Suprapubic skin (tissue), 4 donors: ENCODE data around the gene SHROOM3. TPM values are rescaled to one million over a fixed set of nuclear protein-coding genes. Genes with fewer than 3 reads are reported as not detected.

Experiments used
- DNase-seq, 2 donors: peaks; one replicate each; pipeline ENCODE4 v3.0.0-alpha.2; 2019; ENCODE audit warnings: low spot score in 2 of 2
- H3K27ac ChIP-seq: fragments of 200-600 bp; sonication (generic); one replicate; pipeline ENCODE4 v1.5.1; 2019
- H3K27me3 ChIP-seq: fragments of 200-600 bp; sonication (generic); one replicate; pipeline ENCODE4 v1.5.1; 2019
- H3K36me3 ChIP-seq: fragments of 200-600 bp; sonication (generic); one replicate; pipeline ENCODE4 v1.5.1; 2019
- H3K4me1 ChIP-seq: fragments of 200-600 bp; sonication (generic); one replicate; pipeline ENCODE4 v1.5.1; 2019
- H3K4me3 ChIP-seq: fragments of 200-600 bp; sonication (generic); one replicate; pipeline ENCODE4 v1.5.1; 2019; ENCODE audit warnings: mild to moderate bottlenecking
- H3K9me3 ChIP-seq: fragments of 200-600 bp; sonication (generic); one replicate; pipeline ENCODE4 v1.5.1; 2019
- EP300 ChIP-seq: sonication (generic); formaldehyde crosslinking; IDR thresholded peaks from one replicate; pipeline ENCODE4 v1.6.1; 2017; ENCODE audit warnings: antibody characterized with exemption
- POLR2A ChIP-seq, 2 donors: fragments of 450-650 bp; IDR thresholded peaks; one replicate each; pipeline ENCODE4 v1.6.1; 2017; ENCODE audit warnings: antibody characterized with exemption in 2 of 2, mild to moderate bottlenecking in 2 of 2, moderate library complexity in 2 of 2
- POLR2AphosphoS5 ChIP-seq, 3 donors: sonication (generic); formaldehyde crosslinking; IDR thresholded peaks; one replicate each; pipeline ENCODE4 v1.6.1; 2017; ENCODE audit warnings: antibody characterized with exemption in 3 of 3
- WGBS: methylation state at CpG from one replicate; pipeline ENCODE4 v1.1.5; 2018; 5-methylcytosine and 5-hydroxymethylcytosine counted together
- total RNA-seq, 4 donors: library from RNA; depleted of rRNA; stranded (reverse); fragments of >200 nt; gene quantifications; one replicate each; pipeline ENCODE4 v1.1.0, GENCODE V29; 2016
- TF ChIP-seq, protein P1 (sequence below), 2 donors: fragments of 200-600 bp in 1 of 2; fragments of 450-650 bp in 1 of 2; sonication (generic) in 1 of 2; IDR thresholded peaks; one replicate each; pipeline ENCODE4 v1.5.1; 2016 to 2019; ENCODE audit warnings: antibody characterized with exemption in 2 of 2, mild to moderate bottlenecking in 1 of 2, moderate library complexity in 1 of 2

The SHROOM3 gene
- total RNA-seq, 4 donors from 2014 or later = 25.7 to 41.4 (median 29.8) TPM

GRCh38 chr4:76511947-76512346 is 76.9 kb downstream of the SHROOM3 start:
- no peak for DNase-seq
- TF ChIP-seq POLR2A (IDR thresholded peaks at IDR 0.05) (no peak), POLR2AphosphoS5 (IDR thresholded peaks at IDR 0.05) (no peak), EP300 (no peak)
- TF ChIP-seq, protein P1, sequence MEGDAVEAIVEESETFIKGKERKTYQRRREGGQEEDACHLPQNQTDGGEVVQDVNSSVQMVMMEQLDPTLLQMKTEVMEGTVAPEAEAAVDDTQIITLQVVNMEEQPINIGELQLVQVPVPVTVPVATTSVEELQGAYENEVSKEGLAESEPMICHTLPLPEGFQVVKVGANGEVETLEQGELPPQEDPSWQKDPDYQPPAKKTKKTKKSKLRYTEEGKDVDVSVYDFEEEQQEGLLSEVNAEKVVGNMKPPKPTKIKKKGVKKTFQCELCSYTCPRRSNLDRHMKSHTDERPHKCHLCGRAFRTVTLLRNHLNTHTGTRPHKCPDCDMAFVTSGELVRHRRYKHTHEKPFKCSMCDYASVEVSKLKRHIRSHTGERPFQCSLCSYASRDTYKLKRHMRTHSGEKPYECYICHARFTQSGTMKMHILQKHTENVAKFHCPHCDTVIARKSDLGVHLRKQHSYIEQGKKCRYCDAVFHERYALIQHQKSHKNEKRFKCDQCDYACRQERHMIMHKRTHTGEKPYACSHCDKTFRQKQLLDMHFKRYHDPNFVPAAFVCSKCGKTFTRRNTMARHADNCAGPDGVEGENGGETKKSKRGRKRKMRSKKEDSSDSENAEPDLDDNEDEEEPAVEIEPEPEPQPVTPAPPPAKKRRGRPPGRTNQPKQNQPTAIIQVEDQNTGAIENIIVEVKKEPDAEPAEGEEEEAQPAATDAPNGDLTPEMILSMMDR (IDR thresholded peaks at IDR 0.05) = no peak
- no peaks in the 10 kb centered on the region for H3K27me3 ChIP-seq
- H3K9me3 ChIP-seq = no peaks in the 10 kb centered on the region
- no peak overlapping the region for H3K4me3 ChIP-seq
- 100% methylated on average over 1 of the region's 1 CpG for WGBS
- H3K36me3 ChIP-seq = no peaks in the 10 kb centered on the region
- H3K4me1 ChIP-seq = peaks cover 4% of the 10 kb centered on the region
- H3K27ac ChIP-seq = no peak overlapping the region

GRCh38 chr4:76513482-76513881 is 78.5 kb downstream of the SHROOM3 start:
- Histone ChIP-seq H3K4me3 (no peak overlapping the region), H3K4me1 (peaks cover 4% of the 10 kb centered on the region), H3K27ac (no peak overlapping the region), H3K9me3 (no peaks in the 10 kb centered on the region), H3K36me3 (no peaks in the 10 kb centered on the region), H3K27me3 (no peaks in the 10 kb centered on the region)
- 87% methylated on average over 7 of the region's 7 CpGs for WGBS
- no peak for DNase-seq
- TF ChIP-seq, protein P1 (IDR thresholded peaks at IDR 0.05) = no peak
- TF ChIP-seq POLR2AphosphoS5 (IDR thresholded peaks at IDR 0.05) = no peak
- TF ChIP-seq EP300 = no peak
- TF ChIP-seq POLR2A (IDR thresholded peaks at IDR 0.05) = no peak

GRCh38 chr4:76514087-76514486 is 79.1 kb downstream of the SHROOM3 start:
- H3K27ac ChIP-seq = no peak overlapping the region
- no peak for DNase-seq
- TF ChIP-seq EP300 = no peak
- TF ChIP-seq, protein P1 (IDR thresholded peaks at IDR 0.05) = no peak
- no peaks in the 10 kb centered on the region for H3K9me3 ChIP-seq
- H3K27me3 ChIP-seq = no peaks in the 10 kb centered on the region
- H3K4me1 ChIP-seq = peaks cover 4% of the 10 kb centered on the region
- H3K4me3 ChIP-seq = no peak overlapping the region
- H3K36me3 ChIP-seq = no peaks in the 10 kb centered on the region

GRCh38 chr4:76515975-76516843 is 81.2 kb downstream of the SHROOM3 start:
- DNase-seq = no peak
- 85% methylated on average over 2 of the region's 2 CpGs for WGBS
- no peaks in the 10 kb centered on the region for H3K36me3 ChIP-seq

GRCh38 chr4:76518241-76518640 is 83.2 kb downstream of the SHROOM3 start:
- Histone ChIP-seq H3K9me3 (no peaks in the 10 kb centered on the region), H3K27me3 (no peaks in the 10 kb centered on the region), H3K36me3 (no peaks in the 10 kb centered on the region), H3K4me3 (no peak overlapping the region), H3K4me1 (no peaks in the 10 kb centered on the region), H3K27ac (no peak overlapping the region)
- TF ChIP-seq POLR2AphosphoS5 (IDR thresholded peaks at IDR 0.05) = no peak
- no peak for TF ChIP-seq POLR2A (IDR thresholded peaks at IDR 0.05)
- WGBS = 52% methylated on average over 1 of the region's 1 CpG
- DNase-seq = no peak

More at GRCh38 chr4:76515975-76516843, 81.2 kb downstream of the SHROOM3 start:
- no peaks in the 10 kb centered on the region for H3K27me3 ChIP-seq
- TF ChIP-seq EP300 = no peak
- no peak overlapping the region for H3K27ac ChIP-seq
- H3K4me3 ChIP-seq = no peak overlapping the region
- H3K4me1 ChIP-seq = peaks cover 4% of the 10 kb centered on the region
- H3K9me3 ChIP-seq = no peaks in the 10 kb centered on the region

- 69% methylated on average over 6 of the region's 6 CpGs for WGBS
- Histone ChIP-seq H3K4me3 (no peak overlapping the region), H3K27me3 (no peaks in the 10 kb centered on the region), H3K4me1 (no peaks in the 10 kb centered on the region), H3K36me3 (no peaks in the 10 kb centered on the region), H3K27ac (no peak overlapping the region), H3K9me3 (no peaks in the 10 kb centered on the region)
- TF ChIP-seq POLR2AphosphoS5 (IDR thresholded peaks at IDR 0.05) (no peak), EP300 (no peak), POLR2A (IDR thresholded peaks at IDR 0.05) (no peak)
- TF ChIP-seq, protein P1 (IDR thresholded peaks at IDR 0.05) = no peak
- DNase-seq = no peak
Measured at GRCh38 chr4:76523593-76523992, 88.6 kb downstream of the SHROOM3 start.
